Parathyroid adenoma (tissue), 2 donors: ENCODE measurements around the gene SBNO2.

Experiments used
- H2AFZ ChIP-seq: fragments of 300-600 bp; sonication (generic); one replicate; pipeline ENCODE4 v1.7.0; 2017; ENCODE audit warnings: antibody characterized with exemption, mild to moderate bottlenecking
- H3K27ac ChIP-seq: fragments of 300-600 bp; sonication (generic); one replicate; pipeline ENCODE4 v1.7.0; 2017
- H3K27me3 ChIP-seq: fragments of 300-600 bp; sonication (generic); one replicate; pipeline ENCODE4 v1.7.0; 2017; ENCODE audit warnings: low read length; ENCODE audit not compliant: control insufficient read depth, insufficient read depth
- H3K36me3 ChIP-seq: fragments of 300-600 bp; sonication (generic); one replicate; pipeline ENCODE4 v1.7.0; 2017; ENCODE audit warnings: low read length; ENCODE audit not compliant: control insufficient read depth, insufficient read depth
- H3K4me1 ChIP-seq: fragments of 300-600 bp; sonication (generic); one replicate; pipeline ENCODE4 v1.7.0; 2017; ENCODE audit warnings: control low read depth
- H3K4me2 ChIP-seq: fragments of 300-600 bp; sonication (generic); one replicate; pipeline ENCODE4 v1.7.0; 2017; ENCODE audit warnings: low read length
- H3K4me3 ChIP-seq: fragments of 300-600 bp; sonication (generic); one replicate; pipeline ENCODE4 v1.7.0; 2017; ENCODE audit warnings: low read depth, low read length
- H3K79me2 ChIP-seq: fragments of 300-600 bp; sonication (generic); one replicate; pipeline ENCODE4 v1.7.0; 2017; ENCODE audit warnings: control low read depth
- H3K9ac ChIP-seq: fragments of 300-600 bp; sonication (generic); one replicate; pipeline ENCODE4 v1.7.0; 2017; ENCODE audit warnings: mild to moderate bottlenecking
- H3K9me3 ChIP-seq: fragments of 300-600 bp; sonication (generic); one replicate; pipeline ENCODE4 v1.7.0; 2017; ENCODE audit warnings: low read length; ENCODE audit not compliant: control insufficient read depth
- CTCF ChIP-seq: fragments of 300-600 bp; sonication (generic); IDR thresholded peaks from one replicate; pipeline ENCODE4 v1.7.0; 2017; ENCODE audit warnings: antibody characterized with exemption, mild to moderate bottlenecking
- donor health status: primary hyperparathyroidism.

The SBNO2 gene

GRCh38 chr19:1063030-1063908, 110.8 kb downstream of the SBNO2 start:
- no peak overlapping the region for H3K4me3 ChIP-seq
- no peak for TF ChIP-seq CTCF
- H3K27ac ChIP-seq: no peak overlapping the region

GRCh38 chr19:1062387-1063029, 111.6 kb downstream of the SBNO2 start:
- Histone ChIP-seq H3K36me3 (no peaks in the 10 kb centered on the region), H3K4me1 (peaks cover 2% of the 10 kb centered on the region), H3K4me2 (no peak overlapping the region), H3K9me3 (no peaks in the 10 kb centered on the region), H3K27ac (no peak overlapping the region), H3K79me2 (no peaks in the 10 kb centered on the region), H3K9ac (no peak overlapping the region), H3K27me3 (peaks cover 5% of the 10 kb centered on the region), H3K4me3 (no peak overlapping the region), H2AFZ (no peak overlapping the region)
- no peak for TF ChIP-seq CTCF

More at GRCh38 chr19:1063030-1063908, 110.8 kb downstream of the SBNO2 start:
- no peak overlapping the region for H2AFZ ChIP-seq
- H3K4me2 ChIP-seq: no peak overlapping the region
- H3K79me2 ChIP-seq: no peaks in the 10 kb centered on the region
- no peaks in the 10 kb centered on the region for H3K36me3 ChIP-seq
- H3K9me3 ChIP-seq: no peaks in the 10 kb centered on the region
- no peak overlapping the region for H3K9ac ChIP-seq
- peaks cover 2% of the 10 kb centered on the region for H3K4me1 ChIP-seq
- peaks cover 7% of the 10 kb centered on the region for H3K27me3 ChIP-seq

GRCh38 chr19:1061987-1062386, 112.1 kb downstream of the SBNO2 start:
- Histone ChIP-seq H3K27ac (no peak overlapping the region), H3K9ac (no peak overlapping the region), H3K27me3 (peaks cover 3% of the 10 kb centered on the region), H2AFZ (no peak overlapping the region), H3K4me3 (no peak overlapping the region), H3K4me2 (no peak overlapping the region), H3K9me3 (no peaks in the 10 kb centered on the region), H3K4me1 (peaks cover 2% of the 10 kb centered on the region), H3K79me2 (no peaks in the 10 kb centered on the region), H3K36me3 (no peaks in the 10 kb centered on the region)
- TF ChIP-seq CTCF: no peak

- TF ChIP-seq CTCF: no peak
- no peak overlapping the region for H2AFZ ChIP-seq
These were observed 113.4 kb downstream of the SBNO2 start for GRCh38 chr19:1060689-1061088.

More at GRCh38 chr19:1060689-1061088, 113.4 kb downstream of the SBNO2 start:
- H3K4me1 ChIP-seq: peaks cover 2% of the 10 kb centered on the region
- no peak overlapping the region for H3K27ac ChIP-seq
- no peaks in the 10 kb centered on the region for H3K9me3 ChIP-seq
- H3K27me3 ChIP-seq: no peaks in the 10 kb centered on the region
- H3K4me2 ChIP-seq: no peak overlapping the region
- H3K9ac ChIP-seq: no peak overlapping the region
- no peaks in the 10 kb centered on the region for H3K79me2 ChIP-seq
- H3K36me3 ChIP-seq: no peaks in the 10 kb centered on the region
- no peak overlapping the region for H3K4me3 ChIP-seq
